Epithelial cell of esophagus (primary cell): ENCODE results near the gene PRRX1.

Source experiments
- DNase-seq: peaks from one replicate; pipeline ENCODE4 v3.0.0; 2010; ENCODE audit warnings: low read depth
- H3K4me3 ChIP-seq: 2 replicates; pipeline ENCODE4 v1.5.1; 2011; ENCODE audit warnings: mild to moderate bottlenecking, low read length, control low read depth
- TF ChIP-seq, protein P1 (sequence below): IDR thresholded peaks from 2 replicates; pipeline ENCODE4 v1.5.1; 2011; ENCODE audit warnings: low read depth, mild to moderate bottlenecking, low read length, control low read depth, inconsistent platforms; ENCODE audit not compliant: insufficient read depth; ENCODE audit errors: missing control alignments

Gene PRRX1

DNA sequence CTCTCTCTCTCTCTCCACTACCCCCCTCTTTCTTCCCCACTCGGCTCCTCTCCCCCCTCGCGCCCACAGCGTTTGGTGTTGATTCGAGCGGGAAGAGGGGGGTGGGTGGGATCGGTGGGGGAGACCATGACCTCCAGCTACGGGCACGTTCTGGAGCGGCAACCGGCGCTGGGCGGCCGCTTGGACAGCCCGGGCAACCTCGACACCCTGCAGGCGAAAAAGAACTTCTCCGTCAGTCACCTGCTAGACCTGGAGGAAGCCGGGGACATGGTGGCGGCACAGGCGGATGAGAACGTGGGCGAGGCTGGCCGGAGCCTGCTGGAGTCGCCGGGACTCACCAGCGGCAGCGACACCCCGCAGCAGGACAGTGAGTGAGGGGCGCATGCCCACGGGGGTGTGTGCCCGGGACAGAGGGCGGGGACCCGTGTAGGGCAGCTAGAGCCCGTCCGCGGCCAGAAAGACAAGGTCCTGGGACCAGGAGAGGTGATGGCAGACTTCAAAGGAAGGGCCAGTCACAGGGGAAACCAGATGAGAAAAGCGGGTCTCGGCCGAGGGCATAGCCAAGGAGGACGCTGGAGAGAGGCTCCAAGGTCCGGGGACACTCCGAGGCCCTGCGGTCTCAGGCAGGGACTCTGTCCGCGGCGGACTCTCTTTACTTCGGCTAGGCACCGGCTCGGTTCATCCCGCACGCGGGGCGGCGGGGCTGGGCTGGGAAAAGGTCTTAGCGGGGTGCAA, at the start of gene PRRX1:
Gene PRRX1 (plus strand): TSS at position 39 of the 735 bp plus-strand sequence. CDS start 88 bp downstream, at position 127.
- no peak for DNase-seq
- TF ChIP-seq, protein P1, sequence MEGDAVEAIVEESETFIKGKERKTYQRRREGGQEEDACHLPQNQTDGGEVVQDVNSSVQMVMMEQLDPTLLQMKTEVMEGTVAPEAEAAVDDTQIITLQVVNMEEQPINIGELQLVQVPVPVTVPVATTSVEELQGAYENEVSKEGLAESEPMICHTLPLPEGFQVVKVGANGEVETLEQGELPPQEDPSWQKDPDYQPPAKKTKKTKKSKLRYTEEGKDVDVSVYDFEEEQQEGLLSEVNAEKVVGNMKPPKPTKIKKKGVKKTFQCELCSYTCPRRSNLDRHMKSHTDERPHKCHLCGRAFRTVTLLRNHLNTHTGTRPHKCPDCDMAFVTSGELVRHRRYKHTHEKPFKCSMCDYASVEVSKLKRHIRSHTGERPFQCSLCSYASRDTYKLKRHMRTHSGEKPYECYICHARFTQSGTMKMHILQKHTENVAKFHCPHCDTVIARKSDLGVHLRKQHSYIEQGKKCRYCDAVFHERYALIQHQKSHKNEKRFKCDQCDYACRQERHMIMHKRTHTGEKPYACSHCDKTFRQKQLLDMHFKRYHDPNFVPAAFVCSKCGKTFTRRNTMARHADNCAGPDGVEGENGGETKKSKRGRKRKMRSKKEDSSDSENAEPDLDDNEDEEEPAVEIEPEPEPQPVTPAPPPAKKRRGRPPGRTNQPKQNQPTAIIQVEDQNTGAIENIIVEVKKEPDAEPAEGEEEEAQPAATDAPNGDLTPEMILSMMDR = no peak
- peak within 1 kb of the TSS; percentile 23 for H3K4me3 ChIP-seq

DNA sequence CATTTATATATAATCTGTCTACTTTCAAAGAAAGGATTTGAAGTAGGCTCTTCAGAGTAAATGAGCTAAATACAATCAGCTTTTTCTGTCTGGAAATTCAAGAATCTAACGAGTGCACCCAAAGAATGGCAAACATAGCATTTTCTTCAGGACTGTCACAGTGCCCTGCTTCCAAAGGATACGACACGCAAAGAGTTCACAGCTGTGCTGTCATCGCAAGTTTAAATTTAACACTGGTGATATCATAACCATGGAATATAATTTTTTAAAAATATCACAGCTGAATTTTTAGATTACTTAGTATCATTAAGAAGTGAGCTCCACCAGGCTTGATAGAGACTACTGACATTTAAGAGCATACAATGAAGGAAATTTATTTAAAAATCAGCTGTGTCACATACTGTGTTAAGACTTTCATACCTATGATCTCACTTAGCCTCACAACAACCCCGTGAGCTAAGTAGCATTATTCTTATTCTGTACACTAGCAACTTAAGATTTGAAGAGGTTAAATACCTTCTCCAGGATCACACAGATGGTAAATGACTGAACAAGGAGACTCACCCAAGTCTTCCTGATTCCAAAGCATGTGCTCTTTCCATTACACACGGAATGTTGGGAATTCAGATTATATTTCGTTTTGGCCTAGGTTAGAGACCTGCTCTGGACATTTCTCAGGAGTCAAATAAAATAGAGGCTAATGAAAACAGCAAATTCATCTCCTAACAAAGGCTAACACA, 46.2 kb upstream of the PRRX1 start:
- TF ChIP-seq, protein P1 = no peak
- H3K4me3 ChIP-seq = no peak overlapping the region
- DNase-seq = no peak

DNA sequence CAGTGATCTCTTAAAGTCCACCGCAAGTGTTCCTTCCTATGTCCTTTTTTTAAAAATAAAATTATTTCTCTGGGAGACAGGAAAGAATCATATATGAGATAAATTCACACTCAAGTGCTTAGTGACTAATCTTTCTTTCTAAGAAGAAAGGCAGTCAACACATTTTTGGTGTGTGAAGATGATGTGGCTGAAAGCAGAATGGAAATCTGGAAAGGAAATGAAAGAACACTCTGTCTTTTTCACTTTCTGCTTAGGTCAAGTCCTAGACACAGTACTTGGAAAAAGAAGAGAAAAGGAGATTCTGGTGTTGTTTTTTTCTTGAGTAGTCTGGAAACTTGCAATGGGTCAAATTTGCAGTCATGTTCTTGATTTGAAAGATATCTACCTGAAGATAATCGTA, 45.5 kb upstream of the PRRX1 start:
- no peak for DNase-seq
- no peak overlapping the region for H3K4me3 ChIP-seq
- TF ChIP-seq, protein P1 = no peak

DNA sequence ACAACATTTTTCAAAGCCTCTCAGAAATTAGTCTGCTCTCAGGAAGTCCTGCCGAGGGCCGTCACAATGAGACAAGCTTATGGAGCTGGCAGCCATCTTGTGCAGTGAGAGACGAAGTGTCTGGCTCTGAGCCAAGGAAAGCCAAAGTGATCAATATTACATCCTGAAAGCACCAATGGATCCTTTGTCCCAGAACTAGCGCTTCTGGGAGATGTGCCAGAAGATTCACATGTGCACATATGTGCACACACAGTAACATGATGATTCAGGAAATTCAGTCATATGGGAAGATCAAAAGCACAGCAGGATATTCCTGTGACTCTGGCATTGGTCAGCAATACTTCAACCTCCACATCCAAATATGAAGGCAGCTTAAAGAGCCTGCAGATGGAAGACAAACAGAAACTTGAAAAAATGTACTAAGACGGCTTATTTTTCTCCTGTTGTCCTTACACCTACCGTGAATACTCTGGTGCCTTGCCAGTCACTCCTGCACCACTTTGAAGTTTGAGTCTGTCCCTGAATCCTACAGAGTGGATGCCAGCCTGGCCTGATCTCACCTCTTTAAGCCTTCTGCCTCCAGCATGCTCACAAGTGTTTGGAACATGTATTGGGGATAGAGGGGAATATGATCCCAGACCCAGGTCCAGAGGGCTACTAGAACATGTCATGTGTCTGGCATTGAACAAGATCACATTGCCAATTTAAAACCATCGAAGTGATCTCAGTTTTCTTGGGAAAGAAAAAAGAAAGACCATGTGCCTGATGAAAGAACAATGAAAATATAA, 44.5 kb upstream of the PRRX1 start:
- DNase-seq = peak; percentile 67
- no peak overlapping the region for H3K4me3 ChIP-seq
- TF ChIP-seq, protein P1 = no peak

DNA sequence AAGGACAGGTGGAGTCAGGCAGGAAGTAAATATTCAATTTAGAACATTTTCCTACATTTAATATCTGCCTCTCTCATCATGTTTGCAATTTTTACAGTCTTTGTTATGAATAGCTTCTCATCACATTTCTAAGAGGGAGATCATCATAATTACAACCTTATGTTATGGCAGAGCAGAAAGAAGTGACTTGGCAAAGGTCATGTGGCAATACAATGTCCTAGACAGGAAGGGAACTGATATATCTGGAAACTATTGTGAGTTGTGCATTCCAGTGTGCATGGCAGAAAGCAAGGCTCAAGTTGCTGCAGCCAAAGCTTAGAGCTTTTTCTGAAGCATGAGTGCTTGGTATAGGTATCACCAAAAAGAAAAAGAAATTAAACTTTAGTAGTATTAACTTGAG, 43.8 kb upstream of the PRRX1 start:
- no peak for DNase-seq
- TF ChIP-seq, protein P1 = no peak
- H3K4me3 ChIP-seq = no peak overlapping the region

DNA sequence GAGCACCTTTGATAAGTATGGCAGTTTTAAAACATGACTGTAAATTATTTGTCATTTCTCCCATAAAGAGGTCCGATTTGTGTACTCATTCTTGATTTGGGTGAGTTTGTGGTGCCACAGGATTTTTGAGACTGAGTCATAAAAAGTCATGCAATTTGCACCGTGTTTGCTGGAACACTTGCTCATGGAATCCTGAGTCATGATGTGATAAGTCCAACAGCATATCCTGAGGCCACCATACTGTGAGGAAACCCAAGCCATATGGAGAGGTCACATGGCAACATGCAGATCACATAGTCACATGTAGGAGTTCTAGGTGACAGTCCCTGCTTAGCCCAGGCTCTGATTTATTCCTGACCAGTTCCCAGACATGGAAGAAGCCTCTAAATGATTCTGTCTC, 40.8 kb upstream of the PRRX1 start:
- TF ChIP-seq, protein P1 = no peak
- DNase-seq = peak; percentile 95

More for the DNA sequence above, 40.8 kb upstream of the PRRX1 start:
- no peak overlapping the region for H3K4me3 ChIP-seq
